GM12801 (cell line): ENCODE data around the gene TARM1.

ENCODE experiments used
- TF ChIP-seq, protein P1 (sequence below): IDR thresholded peaks from one replicate; pipeline ENCODE4 v1.5.1; 2011; ENCODE audit warnings: control low read depth; ENCODE audit not compliant: insufficient read length; ENCODE audit errors: extremely low read depth

The TARM1 gene

DNA sequence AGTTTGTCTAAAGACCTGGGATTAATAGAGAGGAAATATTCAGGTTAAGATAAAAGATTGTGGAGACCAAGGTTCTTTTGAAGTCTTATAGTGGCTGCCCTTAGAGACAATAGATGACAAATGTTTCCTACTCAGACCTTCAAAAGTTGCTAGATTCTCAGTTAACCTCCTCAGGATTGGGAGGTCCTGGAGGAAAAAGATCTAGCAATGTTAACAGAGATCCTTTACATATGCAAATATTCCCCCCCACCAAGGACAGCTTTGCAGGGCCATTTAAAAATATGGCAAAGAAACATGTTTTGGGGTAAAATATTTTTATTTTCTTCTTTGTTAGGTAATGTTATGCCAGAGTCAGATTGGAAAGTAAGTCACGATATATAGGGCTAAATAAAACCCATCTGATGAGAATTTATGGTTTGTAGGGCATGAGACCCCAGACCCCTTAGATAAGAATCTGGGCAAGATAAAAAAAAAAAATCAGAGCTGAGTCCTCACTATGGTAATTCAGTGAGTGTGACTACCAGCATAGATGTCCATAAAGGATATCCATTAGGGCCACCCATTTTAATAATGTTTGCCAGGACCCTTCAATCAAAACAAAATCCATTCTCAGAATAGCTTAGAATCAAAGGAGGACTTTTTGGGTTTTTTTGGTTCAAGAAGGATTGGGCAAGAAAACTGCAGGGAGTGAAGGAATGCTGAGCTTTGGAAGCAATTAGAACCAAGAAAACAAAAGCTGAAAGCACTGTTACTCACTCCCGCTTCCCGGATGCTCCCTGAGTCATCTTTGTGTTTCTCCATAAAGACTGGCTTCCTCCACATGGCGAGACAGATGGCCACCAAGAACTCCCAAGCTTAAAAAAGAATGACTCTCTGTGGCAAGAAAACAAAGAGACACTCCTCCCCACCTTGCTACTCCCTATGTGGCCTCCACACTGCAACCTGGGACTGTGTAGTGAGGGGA lies 45.7 kb downstream of the TARM1 start:
- TF ChIP-seq, protein P1, sequence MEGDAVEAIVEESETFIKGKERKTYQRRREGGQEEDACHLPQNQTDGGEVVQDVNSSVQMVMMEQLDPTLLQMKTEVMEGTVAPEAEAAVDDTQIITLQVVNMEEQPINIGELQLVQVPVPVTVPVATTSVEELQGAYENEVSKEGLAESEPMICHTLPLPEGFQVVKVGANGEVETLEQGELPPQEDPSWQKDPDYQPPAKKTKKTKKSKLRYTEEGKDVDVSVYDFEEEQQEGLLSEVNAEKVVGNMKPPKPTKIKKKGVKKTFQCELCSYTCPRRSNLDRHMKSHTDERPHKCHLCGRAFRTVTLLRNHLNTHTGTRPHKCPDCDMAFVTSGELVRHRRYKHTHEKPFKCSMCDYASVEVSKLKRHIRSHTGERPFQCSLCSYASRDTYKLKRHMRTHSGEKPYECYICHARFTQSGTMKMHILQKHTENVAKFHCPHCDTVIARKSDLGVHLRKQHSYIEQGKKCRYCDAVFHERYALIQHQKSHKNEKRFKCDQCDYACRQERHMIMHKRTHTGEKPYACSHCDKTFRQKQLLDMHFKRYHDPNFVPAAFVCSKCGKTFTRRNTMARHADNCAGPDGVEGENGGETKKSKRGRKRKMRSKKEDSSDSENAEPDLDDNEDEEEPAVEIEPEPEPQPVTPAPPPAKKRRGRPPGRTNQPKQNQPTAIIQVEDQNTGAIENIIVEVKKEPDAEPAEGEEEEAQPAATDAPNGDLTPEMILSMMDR, result no peak

GRCh38 chr19:54030895-54031586 lies 50.1 kb downstream of the TARM1 start:
- TF ChIP-seq, protein P1, result no peak

- TF ChIP-seq, protein P1, result no peak
These were observed 51.2 kb downstream of the TARM1 start for GRCh38 chr19:54029930-54030490.

DNA sequence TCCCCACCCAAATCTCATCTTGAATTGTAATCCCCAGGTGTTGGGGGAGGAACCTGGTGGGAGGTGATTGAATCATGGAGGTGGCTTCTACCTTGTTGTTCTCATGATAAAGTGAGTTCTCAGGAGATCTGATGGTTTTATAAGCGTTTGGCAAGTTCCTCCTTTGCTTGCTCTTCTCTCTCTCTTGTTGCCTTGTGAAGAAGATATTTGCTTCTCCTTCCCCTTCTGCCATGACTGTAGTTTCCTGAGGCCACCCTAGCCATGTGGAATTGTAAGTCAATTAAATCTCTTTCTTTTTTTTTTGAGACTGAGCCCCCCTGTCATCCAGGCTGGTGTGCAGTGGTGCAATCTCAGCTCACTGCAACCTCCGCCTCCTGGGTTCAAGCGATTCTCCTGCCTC lies 51.9 kb downstream of the TARM1 start:
- TF ChIP-seq, protein P1, result no peak

DNA sequence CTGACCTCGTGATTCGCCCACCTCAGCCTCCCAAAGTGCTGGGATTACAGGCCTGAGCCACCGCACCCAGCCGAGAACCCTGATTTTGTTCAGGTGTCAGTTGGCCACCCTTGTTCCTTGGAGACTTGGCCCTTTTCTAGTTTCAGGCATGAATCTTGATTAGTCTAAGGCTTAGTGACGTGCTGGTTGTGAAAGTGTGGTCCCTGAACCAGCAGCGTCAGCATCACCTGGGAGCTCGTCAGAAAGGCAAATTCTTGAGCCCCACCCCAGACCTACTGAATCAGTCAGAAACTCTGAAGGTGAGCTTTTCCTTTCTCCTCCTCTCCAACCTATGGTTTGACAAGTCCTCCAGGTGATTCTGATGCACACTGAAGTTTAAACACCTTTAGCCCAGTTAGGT lies 54.5 kb downstream of the TARM1 start:
- TF ChIP-seq, protein P1, result no peak

DNA sequence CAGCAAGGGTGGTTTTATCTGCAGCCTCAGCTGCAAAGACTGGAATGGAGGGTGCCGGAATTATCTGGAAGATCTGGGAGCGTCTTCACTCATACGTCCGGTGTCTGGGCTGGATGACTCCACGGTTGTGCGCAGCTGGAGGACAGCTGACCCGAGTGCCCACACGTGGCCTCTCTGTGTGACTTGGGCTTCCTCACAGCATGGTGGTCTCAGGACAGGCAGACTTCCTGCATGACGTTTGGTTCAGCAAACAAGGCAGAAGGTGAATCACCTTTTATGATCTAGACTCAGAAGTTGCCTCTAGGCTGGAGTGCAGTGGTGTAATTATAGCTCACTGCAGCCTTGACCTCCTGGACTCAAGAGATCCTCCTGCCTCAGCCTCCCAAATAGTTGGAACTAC lies 56.5 kb downstream of the TARM1 start:
- TF ChIP-seq, protein P1, result no peak

DNA sequence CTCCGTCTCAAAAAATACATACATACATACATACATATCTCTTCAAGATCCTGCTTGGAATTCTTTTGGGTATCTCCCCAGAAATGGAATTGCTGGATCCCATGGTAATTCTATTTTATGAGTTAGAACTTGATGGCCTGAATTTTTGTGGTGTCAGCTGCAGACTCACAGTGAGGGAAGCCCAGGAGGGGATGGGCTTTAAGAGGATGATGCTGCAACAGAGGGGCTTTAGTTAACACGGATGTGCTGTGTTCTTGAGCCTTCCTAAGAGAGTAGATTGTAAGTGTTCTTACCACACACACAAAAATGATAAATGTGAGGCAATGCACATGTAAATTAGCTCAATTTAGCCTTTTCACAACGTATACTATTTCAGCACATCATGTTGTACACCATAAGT lies 58.0 kb downstream of the TARM1 start:
- TF ChIP-seq, protein P1, result no peak
